Activated T-helper 1 cell treated with anti-CD3 and anti-CD28 coated beads, Interleukin-12 subunit alpha, Interleukin-12 subunit beta, Interleukin-2, Interleukin-4 antibody, amounts not matched to agents 30 ng/mL and 10 ng/mL and 1 ng/mL, durations not matched to agents 14 hours and 24 hours and 36 hours (primary cell): ENCODE measurements around the gene ELN. TPM values are rescaled to one million over a fixed set of nuclear protein-coding genes. Genes with fewer than 3 reads are reported as not detected.
A peak's percentile ranks its signal among the peaks of the same experiment; 100 is the strongest.

Source experiments
- DNase-seq: peaks from one replicate; pipeline ENCODE4 v3.0.0; 2021; ENCODE audit warnings: low spot score
- H3K27ac Mint-ChIP-seq: one replicate; pipeline ENCODE4 v1.8.0; 2021; ENCODE audit warnings: mild to moderate bottlenecking, mixed read lengths
- H3K27me3 Mint-ChIP-seq: one replicate; pipeline ENCODE4 v1.8.0; 2022; ENCODE audit warnings: mild to moderate bottlenecking, moderate library complexity, mixed read lengths; ENCODE audit not compliant: insufficient read depth
- H3K36me3 Mint-ChIP-seq: one replicate; pipeline ENCODE4 v1.8.0; 2021; ENCODE audit warnings: low read depth, mixed read lengths
- H3K4me1 Mint-ChIP-seq: one replicate; pipeline ENCODE4 v1.8.0; 2021; ENCODE audit warnings: low read depth, mixed read lengths
- H3K4me3 Mint-ChIP-seq: one replicate; pipeline ENCODE4 v1.8.0; 2021; ENCODE audit warnings: mild to moderate bottlenecking, moderate library complexity, mixed read lengths
- H3K9me3 Mint-ChIP-seq: one replicate; pipeline ENCODE4 v1.8.0; 2021; ENCODE audit warnings: mixed read lengths
- intact Hi-C: fragments of 100-400 bp; cut with micrococcal nuclease; formaldehyde crosslinking; loops from one replicate; pipeline ENCODE4 v1.15.1; 2024
- total RNA-seq: library from RNA; stranded (reverse); gene quantifications from 2 replicates; pipeline ENCODE4 v1.2.3, GENCODE V29; 2022

Gene ELN
- total RNA-seq, 1 donor from 2014 or later = not detected

DNA sequence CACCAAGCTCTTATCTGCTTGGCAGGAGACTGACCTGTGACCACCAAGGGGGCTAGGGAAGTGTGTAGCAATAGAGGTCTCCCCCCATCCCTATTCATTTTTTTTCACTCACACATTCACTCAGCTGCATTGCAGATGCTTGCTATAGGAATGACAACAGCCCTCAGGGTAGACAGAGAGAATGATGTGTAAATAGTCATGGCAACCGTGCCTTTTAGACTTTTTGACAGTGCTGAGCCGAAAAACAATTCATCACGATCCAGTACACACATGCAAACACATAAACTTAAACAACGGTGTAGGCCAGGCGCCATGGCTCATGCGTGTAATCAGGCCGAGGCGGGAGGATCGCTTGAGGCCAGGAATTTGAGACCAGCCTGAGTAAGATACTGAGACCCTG, 7.6 kb upstream of the ELN start:
- Mint-ChIP-seq H3K4me1 (no peaks in the 10 kb centered on the region), H3K4me3 (no peak overlapping the region), H3K27ac (no peak overlapping the region), H3K27me3 (peaks cover 1% of the 10 kb centered on the region), H3K9me3 (no peaks in the 10 kb centered on the region), H3K36me3 (no peaks in the 10 kb centered on the region)
- DNase-seq = no peak
- intact Hi-C loops = no loop called here

GRCh38 chr7:74021546-74022320, 6.2 kb upstream of the ELN start:
- Mint-ChIP-seq H3K4me3 (no peak overlapping the region), H3K36me3 (no peaks in the 10 kb centered on the region), H3K9me3 (no peaks in the 10 kb centered on the region), H3K27me3 (peaks cover 13% of the 10 kb centered on the region), H3K4me1 (no peaks in the 10 kb centered on the region), H3K27ac (no peak overlapping the region)
- intact Hi-C loops = no loop called here
- no peak for DNase-seq

- Mint-ChIP-seq H3K9me3 (no peaks in the 10 kb centered on the region), H3K27me3 (peaks cover 19% of the 10 kb centered on the region), H3K27ac (no peak overlapping the region), H3K4me1 (no peaks in the 10 kb centered on the region), H3K4me3 (no peak overlapping the region), H3K36me3 (no peaks in the 10 kb centered on the region)
- intact Hi-C loops = no loop called here
- DNase-seq = no peak
Observed at GRCh38 chr7:74022507-74022906, 5.5 kb upstream of the ELN start.

GRCh38 chr7:74023092-74023536, 4.9 kb upstream of the ELN start:
- H3K27ac Mint-ChIP-seq = no peak overlapping the region
- no peaks in the 10 kb centered on the region for H3K9me3 Mint-ChIP-seq
- H3K36me3 Mint-ChIP-seq = no peaks in the 10 kb centered on the region
- no peaks in the 10 kb centered on the region for H3K4me1 Mint-ChIP-seq
- peaks cover 19% of the 10 kb centered on the region for H3K27me3 Mint-ChIP-seq
- H3K4me3 Mint-ChIP-seq = no peak overlapping the region
- intact Hi-C loops = no loop called here
- DNase-seq = no peak

GRCh38 chr7:74023786-74024185, 4.2 kb upstream of the ELN start:
- H3K9me3 Mint-ChIP-seq = no peaks in the 10 kb centered on the region
- peaks cover 23% of the 10 kb centered on the region for H3K27me3 Mint-ChIP-seq
- intact Hi-C loops = no loop called here
- no peak overlapping the region for H3K27ac Mint-ChIP-seq
- no peak for DNase-seq
- H3K4me1 Mint-ChIP-seq = peaks cover 3% of the 10 kb centered on the region
- no peaks in the 10 kb centered on the region for H3K36me3 Mint-ChIP-seq
- no peak overlapping the region for H3K4me3 Mint-ChIP-seq

- no peak for DNase-seq
- Mint-ChIP-seq H3K4me1 (peaks cover 7% of the 10 kb centered on the region), H3K4me3 (no peak overlapping the region), H3K9me3 (no peaks in the 10 kb centered on the region), H3K27me3 (peaks cover 35% of the 10 kb centered on the region), H3K27ac (no peak overlapping the region), H3K36me3 (no peaks in the 10 kb centered on the region)
- intact Hi-C loops = no loop called here
Observed at GRCh38 chr7:74025146-74025545, 2.8 kb upstream of the ELN start.

- Mint-ChIP-seq H3K4me3 (no peak overlapping the region), H3K4me1 (peaks cover 7% of the 10 kb centered on the region), H3K36me3 (no peaks in the 10 kb centered on the region), H3K9me3 (no peaks in the 10 kb centered on the region), H3K27me3 (peaks cover 37% of the 10 kb centered on the region), H3K27ac (no peak overlapping the region)
- intact Hi-C loops = no loop called here
- DNase-seq = no peak
Observed at GRCh38 chr7:74025730-74026129, 2.2 kb upstream of the ELN start.

- peaks cover 44% of the 10 kb centered on the region for H3K27me3 Mint-ChIP-seq
- peaks cover 7% of the 10 kb centered on the region for H3K4me1 Mint-ChIP-seq
- no peak for DNase-seq
- H3K27ac Mint-ChIP-seq = no peak overlapping the region
- intact Hi-C loops = no loop called here
- no peaks in the 10 kb centered on the region for H3K9me3 Mint-ChIP-seq
- H3K4me3 Mint-ChIP-seq = no peak overlapping the region
- H3K36me3 Mint-ChIP-seq = no peaks in the 10 kb centered on the region
Observed at GRCh38 chr7:74026406-74026902, 1.5 kb upstream of the ELN start.

GRCh38 chr7:74026903-74027682, 880 bp upstream of the ELN start:
- Mint-ChIP-seq H3K36me3 (no peaks in the 10 kb centered on the region), H3K4me1 (peaks cover 7% of the 10 kb centered on the region), H3K9me3 (no peaks in the 10 kb centered on the region), H3K27me3 (peaks cover 47% of the 10 kb centered on the region), H3K27ac (no peak overlapping the region), H3K4me3 (no peak overlapping the region)
- intact Hi-C loops = no loop called here
- DNase-seq = peak; percentile 22

DNA sequence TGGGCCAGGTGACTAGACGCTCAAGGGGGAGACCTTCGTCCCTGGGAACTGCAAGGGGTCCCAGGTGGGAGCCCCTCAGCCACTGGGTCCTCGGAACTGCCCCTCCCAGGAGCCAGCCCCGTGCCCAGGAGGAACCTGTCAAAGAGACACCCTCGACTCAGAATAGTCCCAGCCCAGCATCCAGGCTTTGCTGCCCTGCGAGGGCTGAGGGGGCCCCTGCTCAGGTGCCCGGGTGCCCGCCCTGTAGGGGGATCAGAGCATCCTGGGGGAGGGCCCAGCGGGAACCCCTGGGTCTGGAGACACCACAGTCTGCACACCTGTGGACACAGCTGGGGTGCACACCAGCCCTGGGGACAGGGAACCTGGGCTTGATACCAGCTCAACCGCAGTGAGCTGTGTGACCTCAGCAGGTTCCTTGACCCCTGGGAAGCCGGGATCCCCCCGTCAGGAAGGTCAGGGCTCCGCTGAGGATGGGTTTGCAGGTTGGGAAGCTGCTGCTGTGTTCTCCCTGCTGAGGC, 407 bp downstream of the ELN start:
- intact Hi-C loops = no loop called here
- peaks cover 48% of the 10 kb centered on the region for H3K27me3 Mint-ChIP-seq
- H3K4me3 Mint-ChIP-seq = no peak overlapping the region
- no peaks in the 10 kb centered on the region for H3K9me3 Mint-ChIP-seq
- no peaks in the 10 kb centered on the region for H3K36me3 Mint-ChIP-seq
- no peak for DNase-seq
- no peak overlapping the region for H3K27ac Mint-ChIP-seq
- peaks cover 7% of the 10 kb centered on the region for H3K4me1 Mint-ChIP-seq

- Mint-ChIP-seq H3K27ac (no peak overlapping the region), H3K4me1 (peaks cover 7% of the 10 kb centered on the region), H3K9me3 (no peaks in the 10 kb centered on the region), H3K36me3 (no peaks in the 10 kb centered on the region), H3K27me3 (peaks cover 48% of the 10 kb centered on the region), H3K4me3 (no peak overlapping the region)
- no peak for DNase-seq
- intact Hi-C loops = no loop called here
Observed at GRCh38 chr7:74029089-74029785, 1.3 kb downstream of the ELN start.

GRCh38 chr7:74029991-74030415, 2.0 kb downstream of the ELN start:
- Mint-ChIP-seq H3K9me3 (no peaks in the 10 kb centered on the region), H3K27ac (no peak overlapping the region), H3K36me3 (no peaks in the 10 kb centered on the region), H3K4me3 (no peak overlapping the region), H3K4me1 (peaks cover 7% of the 10 kb centered on the region), H3K27me3 (peaks cover 48% of the 10 kb centered on the region)
- intact Hi-C loops = no loop called here
- no peak for DNase-seq
